DOHH2 (cell line): ENCODE data around the gene GSK3B.

Source experiments
- H3F3A ChIP-seq: fragments of 200-600 bp; sonication (generic), shearing (Covaris generic); 2 replicates; pipeline ENCODE4 v1.6.0; 2016; ENCODE audit warnings: antibody characterized with exemption, mild to moderate bottlenecking; ENCODE audit not compliant: control insufficient read depth, insufficient read depth
- H3K27ac ChIP-seq: fragments of 200-600 bp; sonication (generic); 2 replicates; pipeline ENCODE4 v1.5.1; 2014; ENCODE audit warnings: low read depth, mild to moderate bottlenecking, low read length, moderate library complexity
- H3K27me3 ChIP-seq: fragments of 200-600 bp; sonication (generic); 2 replicates; pipeline ENCODE4 v1.6.1; 2014; ENCODE audit warnings: mild to moderate bottlenecking, low read length, mixed read lengths; ENCODE audit not compliant: control insufficient read depth
- H3K36me3 ChIP-seq: fragments of 200-600 bp; sonication (generic); 2 replicates; pipeline ENCODE4 v1.6.1; 2014; ENCODE audit warnings: mild to moderate bottlenecking, low read length, moderate library complexity, mixed read lengths; ENCODE audit not compliant: control insufficient read depth
- H3K4me1 ChIP-seq: fragments of 200-600 bp; sonication (generic); 2 replicates; pipeline ENCODE4 v1.6.1; 2014; ENCODE audit warnings: mild to moderate bottlenecking, low read length, mixed read lengths; ENCODE audit not compliant: control insufficient read depth
- H3K4me2 ChIP-seq: fragments of 200-600 bp; sonication (generic); 2 replicates; pipeline ENCODE4 v1.6.0; 2014; ENCODE audit warnings: mild to moderate bottlenecking, low read length, moderate library complexity
- H3K4me3 ChIP-seq: fragments of 200-600 bp; sonication (generic); 2 replicates; pipeline ENCODE4 v1.5.1; 2014; ENCODE audit warnings: mild to moderate bottlenecking, low read length, mixed read lengths
- H3K79me2 ChIP-seq: fragments of 200-600 bp; sonication (generic); 2 replicates; pipeline ENCODE4 v1.6.1; 2014; ENCODE audit warnings: mild to moderate bottlenecking, low read length, mixed read lengths; ENCODE audit not compliant: control insufficient read depth
- H3K9me2 ChIP-seq: fragments of 200-600 bp; sonication (generic); replicated peaks from 2 replicates; pipeline ENCODE4 v1.6.1; 2014; ENCODE audit warnings: mild to moderate bottlenecking, low read length, mixed read lengths; ENCODE audit not compliant: control insufficient read depth
- H3K9me3 ChIP-seq: fragments of 200-600 bp; sonication (generic); 2 replicates; pipeline ENCODE4 v1.6.1; 2014; ENCODE audit warnings: antibody characterized with exemption, low read length, mixed read lengths; ENCODE audit not compliant: control insufficient read depth, insufficient read depth
- H4K20me1 ChIP-seq: fragments of 200-600 bp; sonication (generic); 2 replicates; pipeline ENCODE4 v1.6.0; 2014; ENCODE audit warnings: low read depth, mild to moderate bottlenecking, antibody characterized with exemption, low read length, moderate library complexity; ENCODE audit not compliant: control insufficient read depth, insufficient read depth
- CTCF ChIP-seq: fragments of 200-600 bp; sonication (generic); IDR thresholded peaks from one replicate; pipeline ENCODE4 v1.5.1; 2014; ENCODE audit warnings: antibody characterized with exemption, mild to moderate bottlenecking, low read depth, low read length; ENCODE audit not compliant: poor library complexity, severe bottlenecking
- EZH2phosphoT487 ChIP-seq: fragments of 200-600 bp; sonication (generic); IDR thresholded peaks from 2 replicates; pipeline ENCODE4 v1.6.1; 2017; ENCODE audit warnings: borderline replicate concordance, mild to moderate bottlenecking, antibody characterized with exemption, low read length, moderate library complexity, mixed read lengths

Gene GSK3B

GRCh38 chr3:120093911-120094775, at the start of gene GSK3B:
TSS of gene GSK3B (minus strand) at chr3:120094447. CDS start at chr3:120093434, 1,013 bp downstream.
- H3F3A ChIP-seq, result peaks cover 8% of the 10 kb centered on the region
- H3K4me3 ChIP-seq, result peak within 1 kb of the TSS; percentile 97
- peak within 1 kb of the TSS; percentile 95 for H3K27ac ChIP-seq
- H3K36me3 ChIP-seq, result peaks cover 55% of the 10 kb centered on the region
- peaks cover 32% of the 10 kb centered on the region for H3K4me1 ChIP-seq
- peaks cover 80% of the 10 kb centered on the region for H3K79me2 ChIP-seq
- no peaks in the 10 kb centered on the region for H3K9me2 ChIP-seq
- H3K27me3 ChIP-seq, result no peaks in the 10 kb centered on the region
- H3K4me2 ChIP-seq, result peak within 1 kb of the TSS; percentile 89
- peaks cover 26% of the 10 kb centered on the region for H4K20me1 ChIP-seq
- TF ChIP-seq EZH2phosphoT487 (no peak), CTCF (no peak)
- H3K9me3 ChIP-seq, result no peaks in the 10 kb centered on the region

- no peaks in the 10 kb centered on the region for H4K20me1 ChIP-seq
- peaks cover 4% of the 10 kb centered on the region for H3K4me1 ChIP-seq
- no peaks in the 10 kb centered on the region for H3K9me2 ChIP-seq
- H3K36me3 ChIP-seq, result no peaks in the 10 kb centered on the region
- H3K27me3 ChIP-seq, result no peaks in the 10 kb centered on the region
- no peaks in the 10 kb centered on the region for H3K9me3 ChIP-seq
- H3K27ac ChIP-seq, result no peak overlapping the region
- H3K4me3 ChIP-seq, result no peak overlapping the region
- TF ChIP-seq EZH2phosphoT487, result no peak
- no peaks in the 10 kb centered on the region for H3F3A ChIP-seq
- H3K4me2 ChIP-seq, result no peak overlapping the region
- no peaks in the 10 kb centered on the region for H3K79me2 ChIP-seq
Measured at GRCh38 chr3:120143676-120144075, 49.4 kb upstream of the GSK3B start.

- Histone ChIP-seq H3K4me1 (no peaks in the 10 kb centered on the region), H3K9me2 (no peaks in the 10 kb centered on the region), H3K4me2 (no peak overlapping the region), H3K9me3 (no peaks in the 10 kb centered on the region), H3K36me3 (no peaks in the 10 kb centered on the region), H3K27ac (no peak overlapping the region), H3K27me3 (no peaks in the 10 kb centered on the region), H3F3A (no peaks in the 10 kb centered on the region), H3K4me3 (no peak overlapping the region), H3K79me2 (no peaks in the 10 kb centered on the region), H4K20me1 (no peaks in the 10 kb centered on the region)
- no peak for TF ChIP-seq CTCF
- no peak for TF ChIP-seq EZH2phosphoT487
Measured at GRCh38 chr3:120142236-120142635, 48.0 kb upstream of the GSK3B start.

- no peaks in the 10 kb centered on the region for H3F3A ChIP-seq
- H3K27me3 ChIP-seq, result no peaks in the 10 kb centered on the region
- H3K27ac ChIP-seq, result no peak overlapping the region
- no peaks in the 10 kb centered on the region for H3K4me1 ChIP-seq
- H4K20me1 ChIP-seq, result no peaks in the 10 kb centered on the region
- H3K9me3 ChIP-seq, result no peaks in the 10 kb centered on the region
- H3K79me2 ChIP-seq, result no peaks in the 10 kb centered on the region
- H3K4me3 ChIP-seq, result no peak overlapping the region
- H3K9me2 ChIP-seq, result no peaks in the 10 kb centered on the region
- H3K36me3 ChIP-seq, result no peaks in the 10 kb centered on the region
- no peak overlapping the region for H3K4me2 ChIP-seq
- no peak for TF ChIP-seq CTCF
- no peak for TF ChIP-seq EZH2phosphoT487
Measured at GRCh38 chr3:120140098-120140742, 46.0 kb upstream of the GSK3B start.
